Activated T-helper 2 cell treated with anti-CD3 and anti-CD28 coated beads, Interferon-gamma antibody, Interleukin-2, Interleukin-4, amounts not matched to agents 10 μg/mL and 5 μg/mL and 100 μg/mL, durations not matched to agents 14 hours and 24 hours and 36 hours (primary cell): Measurements from ENCODE around the gene CNOT11. TPM values are rescaled to one million over a fixed set of nuclear protein-coding genes. Genes with fewer than 3 reads are reported as not detected.

Experiments used
- DNase-seq: peaks from one replicate; pipeline ENCODE4 v3.0.0; 2021; ENCODE audit warnings: low spot score
- H3K27ac Mint-ChIP-seq: one replicate; pipeline ENCODE4 v1.8.0; 2021; ENCODE audit warnings: mixed read lengths
- H3K27me3 Mint-ChIP-seq: one replicate; pipeline ENCODE4 v1.8.0; 2021; ENCODE audit warnings: low read depth, mixed read lengths
- H3K36me3 Mint-ChIP-seq: one replicate; pipeline ENCODE4 v1.8.0; 2021; ENCODE audit warnings: low read depth, mixed read lengths
- H3K4me1 Mint-ChIP-seq: one replicate; pipeline ENCODE4 v1.8.0; 2021; ENCODE audit warnings: low read depth, mixed read lengths
- H3K4me3 Mint-ChIP-seq: one replicate; pipeline ENCODE4 v1.8.0; 2021; ENCODE audit warnings: low read depth, mild to moderate bottlenecking, moderate library complexity, mixed read lengths
- H3K9me3 Mint-ChIP-seq: one replicate; pipeline ENCODE4 v1.8.0; 2021; ENCODE audit warnings: mixed read lengths
- intact Hi-C: fragments of 100-400 bp; cut with micrococcal nuclease; formaldehyde crosslinking; loops from one replicate; pipeline ENCODE4 v1.15.1; 2023
- total RNA-seq: library from RNA; stranded (reverse); gene quantifications from 2 replicates; pipeline ENCODE4 v1.2.3, GENCODE V29; 2022

Gene CNOT11
- total RNA-seq, 1 donor from 2014 or later = 77.6 TPM

GRCh38 chr2:101293544-101293943 lies 40.9 kb downstream of the CNOT11 start:
- H3K36me3 Mint-ChIP-seq = peaks cover 49% of the 10 kb centered on the region
- DNase-seq = no peak
- no peak overlapping the region for H3K27ac Mint-ChIP-seq
- peaks cover 16% of the 10 kb centered on the region for H3K4me1 Mint-ChIP-seq
- no peak overlapping the region for H3K4me3 Mint-ChIP-seq
- no peaks in the 10 kb centered on the region for H3K27me3 Mint-ChIP-seq
- H3K9me3 Mint-ChIP-seq = no peaks in the 10 kb centered on the region
- intact Hi-C loops = no loop called here

- H3K27ac Mint-ChIP-seq = no peak overlapping the region
- DNase-seq = no peak
- H3K4me1 Mint-ChIP-seq = peaks cover 26% of the 10 kb centered on the region
- H3K36me3 Mint-ChIP-seq = peaks cover 51% of the 10 kb centered on the region
- H3K27me3 Mint-ChIP-seq = no peaks in the 10 kb centered on the region
- intact Hi-C loops = no loop called here
- no peak overlapping the region for H3K4me3 Mint-ChIP-seq
- no peaks in the 10 kb centered on the region for H3K9me3 Mint-ChIP-seq
Measured at GRCh38 chr2:101294861-101295260, 42.2 kb downstream of the CNOT11 start.

DNA sequence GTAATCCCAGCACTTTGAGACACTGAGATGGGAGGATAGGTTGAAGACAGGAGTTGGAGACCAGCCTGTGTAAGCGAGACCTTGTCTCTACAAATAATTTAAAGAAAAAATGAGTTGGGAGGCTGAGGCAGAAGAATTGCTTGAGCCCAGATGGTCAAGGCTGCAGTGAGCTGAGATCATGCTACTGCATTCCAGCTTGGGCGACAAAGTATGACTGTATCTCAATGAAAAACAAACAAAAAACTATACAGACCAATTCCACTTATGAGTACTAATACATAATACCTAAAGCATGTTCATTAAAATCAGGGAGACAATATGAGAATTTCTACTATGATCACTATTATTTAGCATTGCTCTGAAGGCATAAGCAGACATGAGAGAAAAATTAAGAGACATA lies 43.2 kb downstream of the CNOT11 start:
- H3K27me3 Mint-ChIP-seq = no peaks in the 10 kb centered on the region
- no peak overlapping the region for H3K4me3 Mint-ChIP-seq
- peaks cover 27% of the 10 kb centered on the region for H3K4me1 Mint-ChIP-seq
- intact Hi-C loops = no loop called here
- no peak for DNase-seq
- no peaks in the 10 kb centered on the region for H3K9me3 Mint-ChIP-seq
- no peak overlapping the region for H3K27ac Mint-ChIP-seq
- H3K36me3 Mint-ChIP-seq = peaks cover 50% of the 10 kb centered on the region

GRCh38 chr2:101296371-101296770 lies 43.7 kb downstream of the CNOT11 start:
- Mint-ChIP-seq H3K27ac (no peak overlapping the region), H3K27me3 (no peaks in the 10 kb centered on the region), H3K4me1 (peaks cover 29% of the 10 kb centered on the region), H3K9me3 (no peaks in the 10 kb centered on the region), H3K36me3 (peaks cover 51% of the 10 kb centered on the region), H3K4me3 (no peak overlapping the region)
- DNase-seq = no peak
- intact Hi-C loops = no loop called here

GRCh38 chr2:101297383-101297782 lies 44.7 kb downstream of the CNOT11 start:
- H3K4me1 Mint-ChIP-seq = peaks cover 35% of the 10 kb centered on the region

DNA sequence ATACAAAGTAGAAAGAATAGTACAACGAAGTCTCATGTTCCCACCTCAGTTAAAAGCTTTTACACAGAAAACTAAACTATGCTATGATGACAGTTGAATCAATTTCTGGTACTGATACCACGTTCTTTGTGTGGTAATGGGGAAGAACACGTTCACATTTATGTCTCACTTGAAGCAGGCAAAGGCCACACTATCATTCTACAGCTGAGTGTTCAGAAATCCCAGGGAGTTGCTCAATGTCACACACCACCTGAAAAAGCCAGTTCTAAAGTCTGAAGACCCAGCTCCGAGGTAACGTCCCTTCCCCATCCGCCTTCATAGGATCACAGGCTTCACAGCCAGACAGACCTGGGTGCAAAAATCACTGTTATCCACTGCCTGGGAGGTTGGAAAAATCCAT lies 46.9 kb downstream of the CNOT11 start:
- Mint-ChIP-seq H3K4me1 (peaks cover 50% of the 10 kb centered on the region), H3K4me3 (no peak overlapping the region), H3K36me3 (peaks cover 50% of the 10 kb centered on the region), H3K27me3 (no peaks in the 10 kb centered on the region), H3K9me3 (no peaks in the 10 kb centered on the region), H3K27ac (no peak overlapping the region)
- intact Hi-C loops = loop anchor here (10.0 kb wide), 2 partner anchors 525 to 715 kb away; no protein-coding TSS in a partner anchor
- DNase-seq = no peak

More at GRCh38 chr2:101297383-101297782, 44.7 kb downstream of the CNOT11 start:
- intact Hi-C loops = no loop called here
- no peaks in the 10 kb centered on the region for H3K27me3 Mint-ChIP-seq
- H3K27ac Mint-ChIP-seq = no peak overlapping the region
- peaks cover 54% of the 10 kb centered on the region for H3K36me3 Mint-ChIP-seq
- no peaks in the 10 kb centered on the region for H3K9me3 Mint-ChIP-seq
- H3K4me3 Mint-ChIP-seq = no peak overlapping the region
- no peak for DNase-seq

DNA sequence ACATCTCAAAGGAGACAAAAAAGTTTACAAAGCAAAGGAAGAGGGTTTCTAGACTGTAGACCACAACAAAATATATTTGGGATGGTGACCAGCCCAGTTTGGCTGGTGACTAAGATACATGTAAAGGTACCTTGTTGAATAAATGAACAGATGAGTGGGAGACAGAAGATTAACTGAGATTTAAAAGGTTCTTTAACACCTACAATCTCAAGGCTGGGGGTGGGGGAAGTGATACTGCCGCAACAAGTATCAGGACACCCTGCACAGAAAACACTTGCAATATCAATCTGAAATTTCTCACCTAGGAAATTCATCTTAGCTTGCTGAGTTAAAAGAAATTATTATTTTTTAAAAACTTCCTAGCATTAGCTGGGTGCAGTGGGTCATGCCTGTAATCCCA lies 47.5 kb downstream of the CNOT11 start:
- intact Hi-C loops = loop anchor here (10.0 kb wide), 2 partner anchors 525 to 715 kb away; no protein-coding TSS in a partner anchor
- Mint-ChIP-seq H3K27me3 (no peaks in the 10 kb centered on the region), H3K4me3 (no peak overlapping the region), H3K9me3 (no peaks in the 10 kb centered on the region), H3K36me3 (peaks cover 48% of the 10 kb centered on the region), H3K4me1 (peaks cover 53% of the 10 kb centered on the region), H3K27ac (no peak overlapping the region)
- DNase-seq = no peak

DNA sequence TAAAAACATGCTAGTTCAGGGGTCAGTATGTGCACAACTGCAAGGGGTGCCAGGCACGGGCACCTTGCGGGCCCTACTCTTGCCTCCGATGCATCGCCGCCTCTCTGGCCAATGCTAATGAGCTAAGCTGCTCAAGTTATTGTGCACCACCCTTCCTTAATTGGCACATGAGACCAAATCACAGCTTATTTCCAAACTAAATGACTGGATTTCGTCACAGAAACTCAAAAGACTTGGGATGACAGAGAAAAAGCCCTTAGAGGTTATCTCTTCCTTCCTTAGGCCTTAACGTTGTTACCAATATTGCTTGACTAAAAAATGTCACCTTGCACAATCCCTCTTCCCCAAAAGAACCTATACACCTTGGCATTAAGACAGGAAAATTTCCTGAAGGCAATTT lies 48.1 kb downstream of the CNOT11 start:
- DNase-seq = no peak
- Mint-ChIP-seq H3K4me3 (no peak overlapping the region), H3K9me3 (no peaks in the 10 kb centered on the region), H3K36me3 (peaks cover 55% of the 10 kb centered on the region), H3K4me1 (peaks cover 60% of the 10 kb centered on the region), H3K27me3 (no peaks in the 10 kb centered on the region), H3K27ac (no peak overlapping the region)
- intact Hi-C loops = loop anchor here (10.0 kb wide), 2 partner anchors 524 to 716 kb away; no protein-coding TSS in a partner anchor

GRCh38 chr2:101302016-101302415 lies 49.3 kb downstream of the CNOT11 start:
- Mint-ChIP-seq H3K36me3 (peaks cover 59% of the 10 kb centered on the region), H3K27ac (no peak overlapping the region), H3K4me1 (peaks cover 62% of the 10 kb centered on the region), H3K27me3 (no peaks in the 10 kb centered on the region), H3K4me3 (no peak overlapping the region), H3K9me3 (no peaks in the 10 kb centered on the region)
- intact Hi-C loops = loop anchor here (10.0 kb wide), 2 partner anchors 523 to 717 kb away; no protein-coding TSS in a partner anchor
- no peak for DNase-seq

DNA sequence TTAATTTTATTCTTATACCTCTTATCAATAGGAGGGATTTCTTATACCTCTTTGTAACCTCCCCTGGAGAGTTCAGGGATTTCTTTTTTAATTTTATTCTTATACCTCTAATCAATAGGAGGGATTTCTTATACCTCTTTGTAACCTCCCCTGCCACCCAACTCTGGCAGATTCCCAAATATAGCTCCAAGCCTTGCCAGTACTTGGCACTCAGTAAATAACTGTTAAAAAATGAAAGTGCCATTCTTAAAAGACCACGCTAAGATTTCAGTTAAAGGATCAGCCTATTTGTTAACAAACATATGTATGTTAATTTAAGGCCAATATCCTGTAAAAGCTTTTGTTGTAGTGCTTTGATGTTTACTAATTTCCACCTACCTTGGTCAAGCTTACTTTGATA lies 51.0 kb downstream of the CNOT11 start:
- no peak for DNase-seq
- Mint-ChIP-seq H3K4me3 (no peak overlapping the region), H3K36me3 (peaks cover 56% of the 10 kb centered on the region), H3K9me3 (no peaks in the 10 kb centered on the region), H3K27ac (no peak overlapping the region), H3K27me3 (no peaks in the 10 kb centered on the region), H3K4me1 (peaks cover 56% of the 10 kb centered on the region)
- intact Hi-C loops = loop anchor here (10.0 kb wide), 2 partner anchors 521 to 719 kb away; no protein-coding TSS in a partner anchor

DNA sequence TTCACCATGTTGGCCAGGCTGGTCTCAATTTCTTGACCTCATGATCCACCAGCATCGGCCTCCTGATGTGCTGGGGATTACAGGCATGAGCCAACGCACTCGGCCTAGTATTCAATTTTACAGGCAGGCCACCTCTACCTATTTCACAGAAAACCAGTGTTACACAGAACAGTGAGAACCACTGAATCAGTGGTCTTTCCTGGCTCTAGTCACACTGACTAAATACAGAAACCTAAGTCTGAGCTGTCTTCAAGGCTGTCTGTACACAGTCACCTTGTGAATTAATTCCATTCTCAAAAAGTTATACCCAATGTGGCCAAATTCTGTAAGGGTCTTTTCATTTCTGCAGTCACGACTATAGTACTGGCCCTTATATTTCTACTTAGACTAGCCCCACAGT lies 52.3 kb downstream of the CNOT11 start:
- peak overlapping the region; percentile 74 for H3K27ac Mint-ChIP-seq
- DNase-seq = no peak
- no peaks in the 10 kb centered on the region for H3K27me3 Mint-ChIP-seq
- peaks cover 54% of the 10 kb centered on the region for H3K4me1 Mint-ChIP-seq
- intact Hi-C loops = loop anchor here (5.0 to 10.0 kb wide), 4 partner anchors 303 to 720 kb away; partner anchors contain the start of gene RPL31
- no peaks in the 10 kb centered on the region for H3K9me3 Mint-ChIP-seq
- peak overlapping the region; percentile 91 for H3K4me3 Mint-ChIP-seq
- peaks cover 47% of the 10 kb centered on the region for H3K36me3 Mint-ChIP-seq

- DNase-seq = no peak
- peaks cover 45% of the 10 kb centered on the region for H3K36me3 Mint-ChIP-seq
Measured at GRCh38 chr2:101305492-101306078, 52.9 kb downstream of the CNOT11 start.

GRCh38 chr2:101306410-101306809 lies 53.7 kb downstream of the CNOT11 start:
- H3K36me3 Mint-ChIP-seq = peaks cover 44% of the 10 kb centered on the region
- DNase-seq = no peak

More at GRCh38 chr2:101305492-101306078, 52.9 kb downstream of the CNOT11 start:
- H3K4me1 Mint-ChIP-seq = peaks cover 58% of the 10 kb centered on the region
- no peaks in the 10 kb centered on the region for H3K27me3 Mint-ChIP-seq
- intact Hi-C loops = loop anchor here (5.0 to 10.0 kb wide), 4 partner anchors 303 to 721 kb away; partner anchors contain the start of gene RPL31
- H3K27ac Mint-ChIP-seq = peak overlapping the region; percentile 74
- no peaks in the 10 kb centered on the region for H3K9me3 Mint-ChIP-seq
- peak overlapping the region; percentile 91 for H3K4me3 Mint-ChIP-seq

More at GRCh38 chr2:101306410-101306809, 53.7 kb downstream of the CNOT11 start:
- no peaks in the 10 kb centered on the region for H3K9me3 Mint-ChIP-seq
- intact Hi-C loops = loop anchor here (5.0 to 10.0 kb wide), 4 partner anchors 304 to 722 kb away; partner anchors contain the start of gene RPL31
- no peaks in the 10 kb centered on the region for H3K27me3 Mint-ChIP-seq
- H3K4me3 Mint-ChIP-seq = peak overlapping the region; percentile 91
- peak overlapping the region; percentile 97 for H3K27ac Mint-ChIP-seq
- peaks cover 64% of the 10 kb centered on the region for H3K4me1 Mint-ChIP-seq
